Right lobe of liver (tissue), 4 donors: ENCODE results near the gene TCFL5.

Source experiments
- POLR2A ChIP-seq: fragments of 450-650 bp; IDR thresholded peaks from one replicate; pipeline ENCODE4 v1.6.1; 2017; ENCODE audit warnings: antibody characterized with exemption, mild to moderate bottlenecking
- TF ChIP-seq, protein P1 (sequence below), 4 donors: fragments of 200-600 bp in 3 of 4; fragments of 450-650 bp in 1 of 4; IDR thresholded peaks; one replicate each; pipeline versions ENCODE4 v1.5.1 to v1.8.0; 2016 to 2022; ENCODE audit warnings: antibody characterized with exemption in 4 of 4, mild to moderate bottlenecking in 2 of 4
- donor health status: DM: no; HTN: no; CAD: no.
- donor health status: DM: no; HTN: no; CAD: no.
- donor health status: DM: no; HTN: yes; CAD: no.

GRCh38 chr20:62802026-62802712 lies 59.5 kb downstream of the TCFL5 start:
- TF ChIP-seq, protein P1, sequence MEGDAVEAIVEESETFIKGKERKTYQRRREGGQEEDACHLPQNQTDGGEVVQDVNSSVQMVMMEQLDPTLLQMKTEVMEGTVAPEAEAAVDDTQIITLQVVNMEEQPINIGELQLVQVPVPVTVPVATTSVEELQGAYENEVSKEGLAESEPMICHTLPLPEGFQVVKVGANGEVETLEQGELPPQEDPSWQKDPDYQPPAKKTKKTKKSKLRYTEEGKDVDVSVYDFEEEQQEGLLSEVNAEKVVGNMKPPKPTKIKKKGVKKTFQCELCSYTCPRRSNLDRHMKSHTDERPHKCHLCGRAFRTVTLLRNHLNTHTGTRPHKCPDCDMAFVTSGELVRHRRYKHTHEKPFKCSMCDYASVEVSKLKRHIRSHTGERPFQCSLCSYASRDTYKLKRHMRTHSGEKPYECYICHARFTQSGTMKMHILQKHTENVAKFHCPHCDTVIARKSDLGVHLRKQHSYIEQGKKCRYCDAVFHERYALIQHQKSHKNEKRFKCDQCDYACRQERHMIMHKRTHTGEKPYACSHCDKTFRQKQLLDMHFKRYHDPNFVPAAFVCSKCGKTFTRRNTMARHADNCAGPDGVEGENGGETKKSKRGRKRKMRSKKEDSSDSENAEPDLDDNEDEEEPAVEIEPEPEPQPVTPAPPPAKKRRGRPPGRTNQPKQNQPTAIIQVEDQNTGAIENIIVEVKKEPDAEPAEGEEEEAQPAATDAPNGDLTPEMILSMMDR (IDR thresholded peaks at IDR 0.05) = no peak
- TF ChIP-seq POLR2A = no peak
